Measurements from ENCODE around the gene EVPL. TPM values are rescaled to one million over a fixed set of nuclear protein-coding genes. Genes with fewer than 3 reads are reported as not detected.
A peak's percentile ranks its signal among the peaks of the same experiment; 100 is the strongest.

EVPL gene
- total and polyA plus RNA-seq, 2 of the 13 experiments (the other 11 are each of a cell fraction or from before 2014, with no cell fraction given), result 2.1 to 8.2 TPM

GRCh38 chr17:75978938-75979704 is 48.0 kb downstream of the EVPL start, which contains the start of the genes ACOX1 and TEN1 (continued):
- TF ChIP-seq TFAP4 (IDR thresholded peaks at IDR 0.05; ENCODE audit: borderline replicate concordance, low read depth), result peak; percentile 79
- no peak for TF ChIP-seq ZNF431 (CRISPR knock-in tag; IDR thresholded peaks at IDR 0.05; ENCODE audit: borderline replicate concordance, low read depth)
- 0 out of 2 replicates have a peak, but pooled peaks have one; percentile 17 for TF ChIP-seq SIN3B (IDR thresholded peaks at IDR 0.05; ENCODE audit: low read length)
- peak; percentile 25; the same call in 1 of the 2 replicates for TF ChIP-seq ATF2 (CRISPR knock-in tag; IDR thresholded peaks at IDR 0.05)
- TF ChIP-seq ZHX1 (CRISPR knock-in tag; IDR thresholded peaks at IDR 0.05; ENCODE audit: low read depth), result 0 out of 2 replicates have a peak, but pooled peaks have one; percentile 23
- TF ChIP-seq NCOA2 (CRISPR knock-in tag; IDR thresholded peaks at IDR 0.05), result peak; percentile 66
- no peak for TF ChIP-seq ZNF709 (CRISPR knock-in tag; IDR thresholded peaks at IDR 0.05)
- TF ChIP-seq ZNF781 (CRISPR knock-in tag; IDR thresholded peaks at IDR 0.05; ENCODE audit: borderline replicate concordance, not compliant biosample characterization), result no peak
- 0 out of 2 replicates have a peak, but pooled peaks have one; percentile 44 for TF ChIP-seq ZFP36L2 (CRISPR knock-in tag; IDR thresholded peaks at IDR 0.05)
- TF ChIP-seq CCAR2 (optimal IDR thresholded peaks at IDR 0.05; ENCODE audit: low read depth, low read length), result no peak
- peak; percentile 85; the same call in 1 of the 2 replicates for TF ChIP-seq MXD4 (CRISPR knock-in tag; IDR thresholded peaks at IDR 0.05)
- no peak for TF ChIP-seq CEBPZ (IDR thresholded peaks at IDR 0.05; ENCODE audit: low read length)
- TF ChIP-seq DR1 (CRISPR knock-in tag; IDR thresholded peaks at IDR 0.05), result peak; percentile 82
- TF ChIP-seq BORCS8-MEF2B (CRISPR knock-in tag; IDR thresholded peaks at IDR 0.05), result peak; percentile 62
- TF ChIP-seq MZF1 (CRISPR knock-in tag; IDR thresholded peaks at IDR 0.05; ENCODE audit: borderline replicate concordance), result peak; percentile 92; the same call in 1 of the 2 replicates

Data from HepG2 (cell line).